HG03039 (cell line): ENCODE results near the gene CCDC107.
"Not testable (repeated sequence)": the region's sequence is repeated elsewhere in the genome, so short reads cannot be mapped to it uniquely, and the experiment has no call there.

ENCODE experiments used
- ATAC-seq: cut with Tn5 transposase; IDR thresholded peaks from one replicate; pipeline ENCODE4 v1.9.1; 2021; ENCODE audit warnings: mild to moderate bottlenecking, moderate library complexity; ENCODE audit not compliant: unreplicated experiment

CCDC107 gene, protein sequence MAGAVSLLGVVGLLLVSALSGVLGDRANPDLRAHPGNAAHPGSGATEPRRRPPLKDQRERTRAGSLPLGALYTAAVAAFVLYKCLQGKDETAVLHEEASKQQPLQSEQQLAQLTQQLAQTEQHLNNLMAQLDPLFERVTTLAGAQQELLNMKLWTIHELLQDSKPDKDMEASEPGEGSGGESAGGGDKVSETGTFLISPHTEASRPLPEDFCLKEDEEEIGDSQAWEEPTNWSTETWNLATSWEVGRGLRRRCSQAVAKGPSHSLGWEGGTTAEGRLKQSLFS

GRCh38 chr9:35658137-35658967 lies at the start of gene CCDC107:
CCDC107 (plus strand) TSS chr9:35658292; CDS start chr9:35658380, 88 bp downstream.
- ATAC-seq: peak; percentile 62

DNA sequence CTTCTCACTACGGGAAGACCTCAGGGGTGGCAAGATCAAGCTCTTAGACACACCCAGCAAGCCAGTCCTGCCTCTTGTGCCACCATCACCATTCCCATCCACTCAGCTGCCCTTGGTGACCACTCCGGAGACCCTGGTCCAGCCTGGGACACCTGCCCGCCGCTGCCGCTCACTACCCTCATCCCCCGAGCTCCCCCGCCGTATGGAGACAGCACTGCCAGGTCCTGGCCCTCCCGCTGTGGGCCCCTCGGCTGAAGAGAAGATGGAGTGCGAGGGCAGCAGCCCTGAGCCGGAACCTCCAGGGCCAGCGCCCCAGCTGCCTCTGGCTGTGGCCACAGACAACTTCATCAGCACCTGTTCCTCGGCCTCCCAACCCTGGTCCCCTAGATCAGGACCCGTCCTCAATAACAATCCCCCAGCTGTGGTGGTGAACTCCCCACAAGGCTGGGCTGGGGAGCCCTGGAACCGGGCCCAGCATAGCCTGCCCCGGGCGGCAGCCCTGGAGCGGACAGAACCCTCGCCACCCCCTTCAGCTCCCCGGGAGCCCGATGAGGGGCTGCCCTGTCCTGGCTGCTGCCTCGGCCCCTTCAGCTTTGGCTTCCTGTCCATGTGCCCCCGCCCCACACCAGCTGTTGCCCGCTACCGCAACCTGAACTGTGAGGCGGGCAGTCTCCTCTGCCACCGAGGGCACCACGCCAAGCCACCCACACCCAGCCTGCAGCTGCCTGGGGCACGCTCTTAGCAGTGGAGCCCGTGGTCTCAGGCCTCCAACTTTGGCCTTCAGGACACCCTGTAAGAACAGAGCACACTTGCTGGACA lies 48.9 kb upstream of the CCDC107 start:
- ATAC-seq: no peak

DNA sequence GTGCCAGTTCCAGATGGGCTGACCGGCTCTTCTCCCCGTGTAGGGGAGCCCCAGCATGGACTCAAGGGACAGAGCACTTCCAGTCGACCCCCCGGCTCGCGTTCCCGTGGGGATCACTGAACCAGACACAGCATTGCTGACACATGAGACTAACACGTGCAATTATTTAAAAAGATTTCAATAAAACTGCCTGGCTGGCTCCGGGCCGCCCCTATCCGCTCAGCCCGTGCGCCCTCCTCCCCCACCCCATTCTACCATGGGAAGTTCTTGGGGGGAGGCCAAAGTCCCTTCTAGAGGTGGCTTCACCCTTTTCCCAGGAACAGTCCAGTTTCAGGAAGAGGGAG lies 48.3 kb upstream of the CCDC107 start:
- ATAC-seq: no peak

DNA sequence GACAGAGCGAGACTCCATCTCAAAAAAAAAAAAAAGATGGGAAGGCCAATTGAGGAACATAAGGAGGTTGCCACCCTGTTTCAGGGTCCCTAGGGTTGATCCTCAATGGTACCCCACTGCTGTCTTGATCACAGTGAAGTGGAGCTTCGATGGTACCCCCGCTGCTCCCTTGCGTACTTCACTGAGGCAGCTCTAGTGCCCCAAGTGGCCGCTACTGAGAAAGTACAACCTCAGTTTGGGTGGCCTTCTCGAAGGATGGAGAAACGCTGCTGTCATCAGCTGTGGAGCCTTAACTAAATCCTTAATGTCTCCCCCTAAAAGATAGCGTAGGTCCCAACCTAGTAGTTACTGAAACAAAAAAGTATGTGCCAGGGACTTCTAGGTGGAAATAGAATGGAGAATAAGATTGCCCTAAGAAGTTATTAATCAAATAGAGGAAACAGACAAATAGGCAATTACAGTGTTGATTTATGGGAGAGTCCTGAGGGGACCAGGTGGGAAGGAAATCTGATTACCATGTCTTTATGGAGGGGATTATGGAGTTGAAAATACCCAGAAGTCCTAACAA lies 46.8 kb upstream of the CCDC107 start:
- ATAC-seq: no peak

GRCh38 chr9:35612066-35612465 lies 46.0 kb upstream of the CCDC107 start:
- ATAC-seq: not testable (repeated sequence)

GRCh38 chr9:35612843-35613242 lies 45.2 kb upstream of the CCDC107 start:
- ATAC-seq: no peak

GRCh38 chr9:35615981-35616680 lies 42.0 kb upstream of the CCDC107 start:
- ATAC-seq: no peak

DNA sequence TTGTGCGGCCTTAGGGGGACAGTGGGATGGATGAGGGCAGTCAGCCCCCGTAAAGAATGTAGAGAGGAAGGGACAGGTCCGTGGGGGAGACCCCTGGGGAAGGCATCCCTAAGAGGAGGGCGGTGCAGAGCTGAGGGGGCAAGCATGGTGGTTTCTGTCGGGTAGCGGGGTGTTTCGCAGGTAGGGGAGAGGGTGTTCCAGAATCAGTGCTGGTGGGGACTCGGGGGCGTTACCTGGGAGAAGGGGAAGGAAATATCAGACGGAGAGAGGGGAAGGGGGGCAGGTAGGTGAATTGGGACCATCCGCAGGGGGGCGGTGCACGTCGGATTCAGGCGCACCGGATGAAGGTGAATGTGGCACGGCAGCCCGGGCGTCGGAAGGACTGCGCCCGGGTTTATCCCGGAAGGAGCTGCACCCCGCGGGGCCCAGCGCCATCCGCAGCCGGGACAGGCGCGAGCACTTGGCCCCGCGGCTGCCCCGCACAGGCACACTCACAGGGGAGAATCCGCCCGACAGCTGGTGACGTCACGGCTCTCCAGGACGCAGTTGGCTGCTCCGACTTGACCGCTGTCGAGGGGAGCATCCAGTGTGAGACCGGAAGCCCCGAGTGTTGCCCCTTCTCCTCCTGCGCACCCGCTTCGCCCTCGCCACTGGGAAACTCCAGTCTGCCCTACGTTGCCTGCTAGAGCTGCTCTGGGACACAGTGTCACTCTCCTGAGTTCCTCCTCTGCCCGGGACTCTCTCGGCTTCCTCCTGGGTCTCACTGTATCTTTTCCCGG lies 41.2 kb upstream of the CCDC107 start:
- no peak for ATAC-seq

DNA sequence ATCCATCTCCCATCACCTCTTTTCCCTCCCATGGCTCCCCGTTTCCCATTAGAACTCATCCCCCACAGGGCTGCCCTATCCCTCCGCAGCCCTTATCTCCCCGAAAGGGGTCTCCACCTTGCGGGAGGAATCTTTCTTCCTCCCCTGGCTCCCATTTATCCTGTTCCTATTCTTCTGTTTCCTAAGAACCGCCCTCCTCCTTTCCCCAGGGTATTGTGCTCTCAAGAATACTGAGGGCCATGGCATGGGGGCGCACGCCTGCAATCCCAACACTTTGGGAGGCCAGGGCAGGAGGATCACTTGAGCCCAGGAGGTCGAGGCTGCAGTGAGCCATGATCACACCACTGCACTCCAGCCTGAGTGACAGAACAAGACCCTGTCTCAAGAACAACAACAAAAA lies 40.5 kb upstream of the CCDC107 start:
- no peak for ATAC-seq

GRCh38 chr9:35618325-35618727 lies 39.8 kb upstream of the CCDC107 start, which contains the start of gene CD72:
CD72 (minus strand) TSS chr9:35618413; CDS start chr9:35618303, 110 bp downstream.
- no peak for ATAC-seq

DNA sequence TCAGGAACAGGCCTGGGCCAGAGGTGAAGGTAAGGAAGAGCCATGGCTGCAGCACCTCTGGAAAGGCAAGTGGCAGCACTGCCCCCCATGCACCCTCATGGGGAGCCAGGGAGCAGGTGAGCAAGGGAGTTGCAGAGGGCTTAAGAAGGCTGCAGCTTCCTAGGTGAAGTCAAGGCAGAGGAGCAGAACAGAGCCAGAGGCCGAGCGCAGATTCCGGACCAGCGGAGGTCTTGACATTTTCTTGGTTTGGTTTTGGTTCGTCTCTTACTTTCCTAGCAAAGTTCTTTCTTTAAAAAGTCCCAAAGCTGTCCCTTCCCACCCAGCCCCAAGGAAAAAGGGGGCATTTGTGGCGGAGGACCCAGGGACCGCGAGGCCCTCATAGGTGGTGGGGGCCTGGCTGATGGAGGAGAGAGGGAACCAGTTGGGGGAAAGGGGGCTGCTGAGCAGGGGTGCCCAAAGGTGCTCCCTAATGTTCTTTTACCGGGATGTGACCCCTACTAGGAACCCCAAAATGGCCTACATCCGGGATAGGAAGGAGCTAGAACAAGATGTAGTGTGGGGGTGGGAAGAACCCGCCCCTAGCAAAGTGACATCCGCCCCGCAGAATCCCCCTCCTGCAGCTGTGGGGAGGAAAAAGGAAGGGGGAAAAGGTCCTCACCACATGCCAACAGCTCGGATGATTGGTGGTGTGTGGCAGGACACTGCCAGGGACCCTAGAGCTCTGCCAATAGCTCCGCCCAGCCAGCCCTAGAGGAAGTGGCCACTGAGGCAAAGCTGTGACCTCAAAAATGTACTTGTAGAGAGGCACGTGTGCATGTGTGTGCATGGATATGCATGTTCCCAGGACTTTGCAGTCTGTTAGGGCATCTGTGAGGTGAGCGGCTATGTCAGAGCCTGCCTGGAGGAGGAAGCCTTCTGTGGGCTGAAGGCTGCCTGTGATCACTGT lies 39.0 kb upstream of the CCDC107 start:
- ATAC-seq: no peak

- ATAC-seq: no peak
Observed at GRCh38 chr9:35619800-35620158, 38.3 kb upstream of the CCDC107 start.

DNA sequence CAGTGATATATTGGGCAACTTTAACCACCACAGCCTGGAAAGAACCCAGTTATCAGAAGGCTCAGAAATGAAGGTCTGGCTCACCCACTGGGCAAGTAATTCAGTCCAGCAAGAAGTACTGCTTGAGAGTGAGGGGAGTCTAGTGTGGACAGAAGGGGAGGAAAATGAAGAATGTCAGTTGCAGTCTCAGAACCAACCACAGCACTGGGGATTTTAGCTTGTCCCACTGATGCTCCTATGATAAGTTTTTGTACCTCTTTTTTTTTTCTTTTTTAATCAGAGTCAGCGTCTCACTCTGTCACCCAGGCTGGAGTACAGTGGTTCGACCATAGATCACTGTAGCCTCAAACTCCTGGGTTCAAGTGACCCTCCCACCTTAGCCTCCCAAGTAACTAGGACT lies 30.5 kb upstream of the CCDC107 start:
- ATAC-seq: no peak

DNA sequence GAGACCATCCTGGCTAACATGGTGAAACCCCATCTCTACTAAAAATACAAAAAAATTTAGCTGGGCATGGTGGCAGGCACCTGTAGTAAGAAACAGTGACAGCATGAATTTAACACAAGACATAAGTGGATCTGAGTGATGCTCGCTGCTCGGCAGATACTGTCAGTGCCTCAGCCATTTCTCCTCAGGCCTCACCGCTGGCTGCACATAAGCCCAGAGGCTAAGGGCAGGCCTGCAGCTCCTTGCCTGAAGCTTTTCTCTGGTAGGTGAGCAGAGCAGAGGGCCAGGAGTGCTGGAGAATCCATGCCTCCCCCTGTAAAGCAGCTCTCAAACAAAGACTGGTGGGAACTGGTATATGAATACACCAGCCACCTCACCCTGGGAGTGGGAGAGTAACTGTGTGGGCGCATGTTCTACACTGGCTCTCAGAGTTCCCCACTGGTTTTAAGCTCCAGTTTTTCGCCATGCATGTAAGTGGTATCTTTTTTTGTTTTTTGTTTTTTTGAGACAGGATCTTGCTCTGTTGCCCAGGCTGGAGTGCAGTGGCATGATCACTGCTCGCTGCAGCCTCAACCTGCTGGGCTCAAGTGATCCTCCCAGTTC lies 29.6 kb upstream of the CCDC107 start:
- no peak for ATAC-seq

- ATAC-seq: no peak
Observed at GRCh38 chr9:35629597-35629996, 28.5 kb upstream of the CCDC107 start.

DNA sequence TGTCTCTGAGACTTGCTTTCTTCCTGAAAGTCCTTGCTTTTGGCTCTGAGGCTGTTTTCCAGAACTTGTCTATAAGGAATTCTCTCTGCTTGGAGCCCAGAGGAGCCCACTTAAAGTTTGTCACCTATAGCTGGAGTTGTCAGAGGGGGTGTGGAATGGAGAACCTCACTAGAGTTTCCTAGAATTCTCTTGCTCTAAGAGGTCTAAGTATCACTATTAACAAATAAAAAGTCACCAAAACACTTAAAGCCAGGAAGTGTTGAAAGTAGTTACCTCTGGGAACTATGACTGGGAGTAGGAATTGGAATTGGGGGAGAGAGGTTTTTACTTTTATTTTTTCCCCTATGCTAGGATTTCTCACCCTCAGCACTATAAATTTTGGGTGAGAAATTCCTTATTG lies 22.4 kb upstream of the CCDC107 start:
- no peak for ATAC-seq

DNA sequence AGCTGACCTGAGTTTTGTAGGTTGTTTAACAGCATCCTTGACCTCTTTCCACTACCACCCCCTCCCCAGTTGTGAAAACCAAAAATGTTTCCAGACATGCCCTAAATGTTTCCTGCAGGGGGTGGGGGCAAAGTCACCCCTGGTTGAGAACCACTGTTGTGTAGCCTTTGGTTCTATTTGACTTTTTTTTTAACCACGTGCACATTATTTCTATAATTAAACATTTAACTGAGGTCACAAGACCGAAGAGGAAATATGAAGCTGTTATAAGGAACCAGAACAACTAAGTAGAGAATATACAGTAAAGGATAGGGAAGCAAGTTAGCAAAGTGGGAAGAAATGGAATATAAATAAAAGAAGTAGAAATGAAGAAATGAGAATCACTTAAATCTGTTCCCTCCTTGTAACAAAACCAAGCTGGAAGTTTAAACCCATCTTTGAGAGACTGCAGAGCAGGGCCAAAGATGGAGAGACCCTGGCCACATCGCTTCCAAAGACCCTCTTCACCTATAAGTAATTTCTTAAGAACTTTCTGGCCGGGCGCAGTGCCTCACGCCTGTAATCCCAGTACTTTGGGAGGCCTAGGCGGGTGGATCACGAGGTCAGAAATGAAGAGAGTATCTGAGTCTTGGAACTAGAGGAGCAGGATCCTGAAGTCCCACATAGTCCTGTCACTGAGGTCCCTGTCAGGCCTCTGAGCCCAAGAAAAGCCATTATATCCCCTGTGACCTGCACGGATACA lies 21.8 kb upstream of the CCDC107 start:
- ATAC-seq: no peak

GRCh38 chr9:35636877-35637246 lies 21.2 kb upstream of the CCDC107 start:
- ATAC-seq: not testable (repeated sequence)
